Mesenteric fat pad (tissue), 1 donor: Measurements from ENCODE around the gene B3GLCT. TPM values are rescaled to one million over a fixed set of nuclear protein-coding genes. Genes with fewer than 3 reads are reported as not detected.

Source experiments
- DNase-seq: peaks from one replicate; pipeline ENCODE4 v3.0.0-alpha.2; 2020; ENCODE audit warnings: low spot score
- total RNA-seq: library from RNA; stranded (reverse); fragmentation: NEBNext Ultra II Directional; extraction: Animal tissue kit (Norgen Biotek cat#: 25700); gene quantifications from one replicate; pipeline ENCODE4 v1.2.1, GENCODE V29; 2021
- donor health status: DM: yes; HTN: yes; CAD: no.

Gene B3GLCT
- total RNA-seq, 1 donor from 2014 or later = 4.7 TPM

GRCh38 chr13:31221057-31221456, 21.3 kb downstream of the B3GLCT start:
- DNase-seq = no peak

GRCh38 chr13:31223215-31223614, 23.4 kb downstream of the B3GLCT start:
- DNase-seq = no peak

- no peak for DNase-seq
Measured at GRCh38 chr13:31223640-31224039, 23.9 kb downstream of the B3GLCT start.

- no peak for DNase-seq
Measured at GRCh38 chr13:31224174-31224669, 24.4 kb downstream of the B3GLCT start.

GRCh38 chr13:31224963-31225559, 25.3 kb downstream of the B3GLCT start:
- no peak for DNase-seq

- DNase-seq = no peak
Measured at GRCh38 chr13:31225998-31226675, 26.4 kb downstream of the B3GLCT start.

- DNase-seq = no peak
Measured at GRCh38 chr13:31227063-31227462, 27.3 kb downstream of the B3GLCT start.

DNA sequence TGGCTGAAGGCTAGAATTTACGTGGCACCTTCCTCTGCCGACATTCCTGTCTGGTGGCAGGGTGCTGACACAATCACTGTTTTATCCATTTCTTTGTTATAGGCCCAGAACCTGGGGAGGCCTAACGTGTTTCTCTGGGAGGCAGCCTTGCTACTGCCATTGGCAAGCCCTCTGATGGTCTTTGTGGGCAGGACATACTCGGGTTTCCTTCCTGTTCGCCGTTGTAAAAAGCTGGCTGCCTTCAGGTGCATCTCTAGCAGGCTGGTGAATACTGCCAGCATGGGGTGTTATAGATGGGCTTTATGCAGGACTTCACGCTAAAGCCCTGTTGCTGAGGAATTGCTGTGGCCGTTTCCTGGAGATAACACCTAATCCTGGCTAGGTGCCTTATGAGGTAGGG, 28.1 kb downstream of the B3GLCT start:
- DNase-seq = no peak

GRCh38 chr13:31234729-31235128, 35.0 kb downstream of the B3GLCT start:
- no peak for DNase-seq

DNA sequence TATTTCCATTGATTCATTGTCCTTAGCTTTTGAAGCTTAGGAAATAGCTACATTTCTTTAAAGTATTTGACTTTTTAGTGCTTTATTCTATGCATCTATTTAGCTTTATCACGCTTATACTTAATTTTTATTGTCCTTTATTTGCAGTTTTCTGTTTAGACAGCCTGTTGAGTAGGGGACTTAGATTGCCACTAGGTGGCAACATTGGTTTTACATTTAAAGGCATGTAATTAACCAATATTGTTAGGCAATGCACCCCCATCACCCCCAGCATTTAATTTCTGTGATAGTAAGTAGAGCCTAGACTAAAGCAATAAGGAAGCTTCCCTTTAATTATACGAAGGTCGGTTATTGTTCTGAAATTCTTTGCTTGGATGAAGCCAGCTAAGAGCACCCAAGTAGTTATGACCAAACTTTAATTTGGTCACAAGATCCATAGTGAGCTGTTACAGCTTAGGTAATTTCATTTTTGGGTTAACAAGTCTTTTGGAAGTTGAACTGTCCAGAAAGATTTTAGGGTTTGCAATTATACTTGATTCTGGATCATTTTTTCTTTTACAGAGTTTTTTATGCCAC, 36.5 kb downstream of the B3GLCT start:
- DNase-seq = no peak

DNA sequence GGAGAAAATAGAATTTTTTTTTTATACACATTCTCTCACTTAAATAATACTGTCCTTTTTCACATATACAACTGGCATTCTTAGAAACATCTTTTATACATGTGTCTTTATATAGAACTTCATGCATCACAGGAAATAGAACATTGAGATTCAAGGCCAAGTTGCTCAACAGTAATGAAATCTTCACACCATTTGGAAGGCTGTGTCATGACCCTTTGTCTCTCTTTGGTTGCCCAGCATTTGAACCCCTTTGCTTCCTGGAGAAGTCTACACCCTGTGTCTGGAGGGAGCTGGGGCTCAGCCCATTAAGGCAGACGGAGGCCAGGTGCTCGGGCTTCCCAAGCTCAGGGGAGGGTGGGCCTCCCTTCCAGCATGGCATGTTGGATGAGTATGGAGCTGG, 41.1 kb downstream of the B3GLCT start:
- no peak for DNase-seq

GRCh38 chr13:31242367-31242766, 42.6 kb downstream of the B3GLCT start:
- no peak for DNase-seq

- DNase-seq = no peak
Measured at GRCh38 chr13:31242916-31243315, 43.1 kb downstream of the B3GLCT start.

DNA sequence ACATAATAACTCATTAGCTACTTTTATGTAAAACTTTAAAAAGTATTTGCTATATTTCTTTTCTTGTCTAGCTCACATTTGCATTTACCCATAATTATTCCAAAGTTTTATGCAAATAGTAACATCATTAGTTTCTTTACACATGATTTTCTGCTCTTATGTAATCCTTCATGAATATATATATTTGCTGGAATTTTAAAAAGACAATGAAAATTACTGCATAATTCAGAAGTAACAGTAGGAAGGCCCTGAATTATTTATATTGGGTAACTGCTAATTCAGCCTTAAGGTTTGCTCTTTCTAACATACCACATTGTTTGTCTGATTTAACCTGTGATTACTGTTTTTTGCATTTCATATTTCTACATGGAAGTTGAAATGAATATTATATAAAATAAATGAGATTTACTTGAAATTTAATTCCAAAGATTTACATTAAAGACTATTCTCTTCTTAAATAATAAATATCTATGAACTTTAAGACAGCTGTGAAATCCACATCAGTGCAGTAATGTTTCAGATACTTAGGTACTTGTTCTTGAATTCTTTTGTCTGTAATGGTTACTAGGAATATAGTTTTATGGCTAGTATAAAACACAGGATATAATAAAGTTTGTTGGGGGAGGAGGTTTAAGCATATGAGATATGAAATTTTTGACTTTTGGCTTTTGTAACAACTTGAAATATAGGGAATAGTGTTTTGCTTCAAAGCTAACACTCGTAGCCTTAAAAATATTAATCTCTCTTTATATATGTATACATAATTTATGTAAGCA, 46.0 kb downstream of the B3GLCT start:
- DNase-seq = no peak

DNA sequence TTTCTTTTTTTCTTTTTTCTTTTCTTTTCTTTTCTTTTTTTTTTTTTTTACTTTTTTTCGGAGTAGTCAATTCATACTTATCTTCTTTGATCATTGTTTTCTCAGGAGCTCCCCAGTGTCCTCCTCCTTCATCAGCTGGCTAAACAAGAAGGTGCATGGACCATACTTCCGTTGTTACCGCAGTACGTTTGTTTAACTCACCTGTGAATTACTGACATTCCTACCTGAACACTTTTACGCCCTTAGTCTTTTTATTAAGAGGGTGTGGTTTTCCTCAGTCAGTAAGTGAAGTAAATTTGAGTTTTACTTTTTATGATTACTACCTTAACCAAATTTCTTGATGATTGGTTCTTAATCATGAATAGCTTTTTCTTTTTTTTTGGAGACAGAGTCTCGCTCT, 47.1 kb downstream of the B3GLCT start:
- no peak for DNase-seq

GRCh38 chr13:31248361-31248760, 48.6 kb downstream of the B3GLCT start:
- DNase-seq = no peak

DNA sequence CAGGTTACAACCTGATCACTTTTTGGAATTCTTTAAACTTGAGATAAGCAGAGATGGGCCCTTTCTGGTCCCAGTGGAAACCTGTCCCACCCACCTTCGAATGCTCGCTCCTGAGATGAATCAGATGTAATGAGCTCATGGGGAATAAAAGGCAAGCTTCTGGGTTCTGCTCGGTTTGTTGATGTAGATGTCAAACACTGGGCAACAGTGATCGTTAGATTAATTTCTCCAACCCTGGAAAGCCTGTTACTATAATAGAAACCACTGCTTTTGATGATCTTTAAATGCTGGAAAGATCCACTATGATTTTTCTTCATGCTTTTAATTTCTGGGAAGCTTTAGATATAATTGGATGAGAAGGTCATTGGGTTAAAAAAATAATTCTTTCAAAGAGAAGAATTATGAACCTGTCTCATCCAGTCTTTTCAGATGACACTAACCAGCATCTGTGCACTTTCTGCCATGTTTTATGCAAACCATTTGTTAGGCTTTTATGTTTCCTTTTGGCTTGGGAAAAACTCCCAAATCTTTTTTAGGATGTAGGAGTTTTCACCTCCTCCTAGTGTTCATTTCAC, 49.3 kb downstream of the B3GLCT start:
- DNase-seq = no peak

- no peak for DNase-seq
Measured at GRCh38 chr13:31250435-31250834, 50.7 kb downstream of the B3GLCT start.

GRCh38 chr13:31261241-31261640, 61.5 kb downstream of the B3GLCT start:
- DNase-seq = no peak

DNA sequence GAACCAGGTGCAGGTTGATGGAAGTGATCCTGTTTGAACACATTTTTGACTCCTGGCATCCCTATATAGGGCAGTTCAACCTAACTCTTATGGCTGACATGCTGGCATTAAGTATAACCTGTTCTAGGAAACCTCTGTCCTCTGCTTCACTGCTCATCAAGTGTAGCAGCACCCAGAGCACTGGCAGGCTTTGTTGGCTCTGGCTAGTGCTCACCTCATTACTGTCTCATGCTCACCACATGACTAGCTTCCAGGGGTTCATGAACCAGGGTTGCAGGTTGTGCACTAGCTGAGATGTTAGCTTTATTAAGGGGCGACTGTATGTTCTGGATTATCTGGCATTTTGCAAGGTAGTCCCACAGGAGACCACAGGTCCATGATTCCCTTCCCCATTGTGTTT, 63.6 kb downstream of the B3GLCT start:
- no peak for DNase-seq

DNA sequence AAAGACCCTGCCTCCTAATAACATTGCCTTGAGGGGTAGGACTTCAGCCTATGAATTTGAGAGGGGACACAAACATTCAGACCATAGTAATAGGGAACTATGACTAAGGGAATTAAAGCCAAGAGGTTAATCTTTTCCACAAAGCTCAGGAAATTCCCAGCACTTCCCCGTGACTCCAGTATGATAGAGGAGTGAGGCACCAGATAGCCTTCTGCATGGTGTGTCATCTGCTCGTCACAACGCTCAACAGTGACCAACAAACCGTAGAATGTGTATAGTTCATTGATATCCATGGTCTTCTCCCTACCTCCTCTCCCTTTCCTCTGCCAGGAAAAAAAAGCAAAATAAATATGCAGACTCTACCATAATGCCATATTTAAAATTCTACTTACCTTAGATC, 64.4 kb downstream of the B3GLCT start:
- no peak for DNase-seq
